GM18909 (cell line): ENCODE measurements around the gene ALDOB.

ENCODE experiments used
- ATAC-seq: cut with Tn5 transposase; IDR thresholded peaks from one replicate; pipeline ENCODE4 v1.9.1; 2021; ENCODE audit warnings: mild to moderate bottlenecking; ENCODE audit not compliant: unreplicated experiment, poor library complexity

Gene ALDOB

GRCh38 chr9:101428909-101429308 lies 6.7 kb downstream of the ALDOB start:
- no peak for ATAC-seq

- ATAC-seq, result peak; percentile 56
These were observed 7.5 kb downstream of the ALDOB start for GRCh38 chr9:101427957-101428655.

- no peak for ATAC-seq
These were observed 8.2 kb downstream of the ALDOB start for GRCh38 chr9:101427358-101427757.

- no peak for ATAC-seq
These were observed 13.9 kb downstream of the ALDOB start for GRCh38 chr9:101421653-101422065.

- ATAC-seq, result no peak
These were observed 15.7 kb downstream of the ALDOB start for GRCh38 chr9:101419863-101420262.

- no peak for ATAC-seq
These were observed 16.8 kb downstream of the ALDOB start for GRCh38 chr9:101418518-101419430.

GRCh38 chr9:101417977-101418376 lies 17.6 kb downstream of the ALDOB start:
- ATAC-seq, result no peak

GRCh38 chr9:101417389-101417788 lies 18.2 kb downstream of the ALDOB start:
- no peak for ATAC-seq

- ATAC-seq, result no peak
These were observed 20.0 kb downstream of the ALDOB start for GRCh38 chr9:101415578-101415977.

GRCh38 chr9:101414839-101415238 lies 20.7 kb downstream of the ALDOB start:
- no peak for ATAC-seq

- no peak for ATAC-seq
These were observed 26.5 kb downstream of the ALDOB start for GRCh38 chr9:101409079-101409477.

- no peak for ATAC-seq
These were observed 27.0 kb downstream of the ALDOB start for GRCh38 chr9:101408374-101409078.

- no peak for ATAC-seq
These were observed 31.9 kb downstream of the ALDOB start for GRCh38 chr9:101403516-101404285.

- ATAC-seq, result no peak
These were observed 35.5 kb downstream of the ALDOB start for GRCh38 chr9:101400120-101400519.

GRCh38 chr9:101399643-101399970 lies 36.0 kb downstream of the ALDOB start:
- ATAC-seq, result no peak

- ATAC-seq, result no peak
These were observed 36.5 kb downstream of the ALDOB start for GRCh38 chr9:101398930-101399642.

GRCh38 chr9:101398068-101398929 lies 37.3 kb downstream of the ALDOB start, which contains the start of the genes MRPL50 and ZNF189:
TSS of gene MRPL50 (minus strand) at chr9:101398618. CDS start at chr9:101398592, 26 bp downstream.
TSS of gene ZNF189 (plus strand) at chr9:101398851. CDS start at chr9:101399157, 306 bp downstream.
- peak; percentile 99 for ATAC-seq

- ATAC-seq, result no peak
These were observed 37.9 kb downstream of the ALDOB start for GRCh38 chr9:101397746-101398067.

GRCh38 chr9:101394687-101395086 lies 40.9 kb downstream of the ALDOB start:
- no peak for ATAC-seq
